SHP77 treated with DMSO at 0.1 percent for 48 hours (cell line): ENCODE data around the gene GNB1.
"Not testable (repeated sequence)": the region's sequence is repeated elsewhere in the genome, so short reads cannot be mapped to it uniquely, and the experiment has no call there.

Source experiments
- DNase-seq: peaks from one replicate; lab custom pipeline; 2025; lab: John Stamatoyannopoulos, UW

GNB1 gene

DNA sequence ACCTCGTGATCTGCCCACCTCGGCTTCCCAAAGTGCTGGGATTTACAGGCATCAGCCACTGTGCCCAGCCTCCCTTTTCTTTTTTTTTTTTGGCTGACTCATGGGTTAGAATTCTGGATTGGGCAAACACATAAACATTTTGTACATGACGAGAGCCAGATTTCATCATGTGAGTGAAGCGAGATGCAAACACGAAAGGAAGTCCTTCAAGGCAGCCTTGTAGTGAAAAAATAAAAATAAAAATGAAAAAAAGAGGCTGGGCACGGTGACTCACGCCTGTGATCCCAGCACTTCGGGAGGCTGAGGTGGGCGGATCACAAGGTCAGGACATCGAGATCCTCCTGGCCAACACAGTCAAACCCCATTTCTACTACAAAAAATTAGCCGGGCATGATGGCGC lies 149.9 kb downstream of the GNB1 start:
- not testable (repeated sequence) for DNase-seq

DNA sequence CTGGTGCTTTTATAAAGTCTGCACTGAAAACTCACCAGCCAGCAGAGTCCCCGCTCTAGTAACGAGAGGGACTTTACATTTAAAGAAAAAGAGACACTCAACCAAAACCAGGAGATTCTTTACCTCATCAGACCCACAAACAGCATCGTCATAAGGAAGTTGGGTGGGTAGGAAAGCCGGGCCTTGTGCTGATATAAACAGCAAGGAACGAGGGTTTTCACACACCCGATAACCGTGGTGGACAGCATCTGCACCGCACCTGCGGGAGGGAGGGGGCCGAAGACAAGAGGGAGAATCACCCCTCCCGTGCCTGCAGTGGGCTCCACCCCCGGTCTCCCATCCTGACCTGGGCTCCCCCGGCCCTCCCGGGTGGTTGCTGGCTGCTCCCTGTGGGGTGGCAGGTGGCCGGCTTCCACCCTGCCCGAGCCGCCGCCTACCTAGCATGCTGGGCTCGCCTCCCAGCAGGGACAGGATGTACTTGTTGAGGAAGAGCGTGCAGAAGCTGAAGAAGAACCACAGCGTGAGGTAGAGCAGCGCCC lies 152.0 kb downstream of the GNB1 start:
- not testable (repeated sequence) for DNase-seq

DNA sequence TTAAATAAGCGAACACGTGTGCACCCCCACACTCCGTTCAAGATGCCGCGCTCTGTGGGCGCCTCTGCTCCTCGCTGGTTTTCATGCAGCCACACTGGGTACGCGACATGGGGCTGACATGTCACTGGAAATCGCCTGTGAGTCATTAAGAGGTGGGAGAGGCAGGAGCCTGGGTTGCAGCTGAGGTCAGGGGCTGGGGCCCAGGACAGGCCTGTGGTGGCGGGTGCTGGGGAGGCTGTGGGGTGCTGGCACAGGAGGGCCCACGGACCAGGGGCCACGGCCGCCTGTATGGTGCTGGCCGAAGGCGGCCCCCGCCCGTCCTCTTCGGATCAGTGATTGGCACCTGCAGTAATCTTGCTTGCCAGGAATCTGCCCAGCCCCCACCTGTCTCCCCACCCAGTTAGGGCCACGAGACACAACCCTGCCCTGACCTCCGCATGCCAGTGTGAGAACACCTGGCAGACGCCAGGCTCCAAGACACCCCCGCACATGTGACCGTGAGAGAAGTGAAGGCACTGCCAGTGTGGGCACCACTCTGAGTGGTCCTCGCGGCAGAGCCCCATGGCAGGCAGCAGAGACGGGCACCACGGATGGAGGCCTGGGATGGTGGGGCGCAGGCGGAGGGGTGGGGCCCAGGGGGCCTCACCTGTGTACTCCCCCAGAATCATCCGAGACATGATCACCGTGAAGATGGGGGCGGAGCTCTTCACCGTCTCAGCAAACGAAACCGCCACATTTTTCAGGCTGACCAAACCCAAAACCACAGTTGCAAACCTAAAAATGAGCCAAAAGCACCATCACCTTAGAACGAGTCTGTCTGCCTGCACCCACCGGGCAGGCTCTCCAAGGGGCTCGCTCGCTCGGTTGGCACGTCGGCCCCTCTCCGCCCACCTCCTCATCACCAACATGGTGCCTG lies 153.0 kb downstream of the GNB1 start:
- not testable (repeated sequence) for DNase-seq
